Measurements from ENCODE around the gene CEPT1. TPM values are rescaled to one million over a fixed set of nuclear protein-coding genes. Genes with fewer than 3 reads are reported as not detected.
"Not testable (repeated sequence)": the region's sequence is repeated elsewhere in the genome, so short reads cannot be mapped to it uniquely, and the experiment has no call there.

CEPT1 gene
- total and polyA plus RNA-seq, 5 experiments from 2014 or later, result 18.0 to 59.9 (median 28.6) TPM

- Mint-ChIP-seq H3K9me3 (no peaks in the 10 kb centered on the region), H3K36me3 (peaks cover 0 to 5% (median 4%) of the 10 kb centered on the region in 3 donors), H3K27ac (peak overlapping the region; percentile 89 to 97 (median 96)), H3K27me3 (no peaks in the 10 kb centered on the region), H3K4me1 (peaks cover 38 to 89% (median 82%) of the 10 kb centered on the region in 4 donors), H3K4me3 (peak overlapping the region; percentile 83 to 100 (median 98))
- no peak for ATAC-seq
- POLR2A ChIA-PET, result interaction anchor here (1.3 to 20.0 kb wide), 3 partner anchors 15 to 272 kb away, joined by 4 to 1200 read pairs (median 221); partner anchors contain the start of gene CHI3L2
- DNase-seq, result no peak
These were observed 65.1 kb downstream of the CEPT1 start for GRCh38 chr1:111204983-111205713.

DNA sequence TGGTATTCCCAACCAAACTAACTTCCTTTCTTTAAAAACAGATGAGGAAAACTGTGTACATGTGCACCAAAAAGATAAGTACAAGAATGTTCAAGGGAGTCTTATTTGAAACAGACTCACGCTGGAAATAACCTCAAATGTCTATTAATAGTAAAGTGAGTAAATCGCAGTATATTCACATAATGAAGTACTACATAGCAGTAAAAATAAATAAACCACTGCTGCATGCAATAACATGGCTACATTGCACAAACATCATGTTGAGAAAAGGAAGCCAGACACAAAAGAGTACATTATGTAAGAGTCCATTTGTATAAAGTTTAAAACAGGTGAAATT, 65.7 kb downstream of the CEPT1 start:
- ATAC-seq, result no peak
- POLR2A ChIA-PET, result interaction anchor here (1.0 to 1.7 kb wide), 2 partner anchors 10 to 11 kb away, joined by 4 to 13 read pairs; no protein-coding TSS in a partner anchor
- Mint-ChIP-seq H3K9me3 (no peaks in the 10 kb centered on the region), H3K4me3 (peak overlapping the region in 9 of 10 donors; percentile 44 to 99 (median 96)), H3K4me1 (peaks cover 39 to 89% (median 84%) of the 10 kb centered on the region in 4 donors), H3K27ac (peak overlapping the region; percentile 89 to 97 (median 96)), H3K27me3 (no peaks in the 10 kb centered on the region), H3K36me3 (no peaks in the 10 kb centered on the region)
- no peak for DNase-seq

- Mint-ChIP-seq H3K4me1 (peaks cover 43 to 88% (median 83%) of the 10 kb centered on the region in 4 donors), H3K4me3 (no peak overlapping the region)
These were observed 68.9 kb downstream of the CEPT1 start for GRCh38 chr1:111208921-111209320.

DNA sequence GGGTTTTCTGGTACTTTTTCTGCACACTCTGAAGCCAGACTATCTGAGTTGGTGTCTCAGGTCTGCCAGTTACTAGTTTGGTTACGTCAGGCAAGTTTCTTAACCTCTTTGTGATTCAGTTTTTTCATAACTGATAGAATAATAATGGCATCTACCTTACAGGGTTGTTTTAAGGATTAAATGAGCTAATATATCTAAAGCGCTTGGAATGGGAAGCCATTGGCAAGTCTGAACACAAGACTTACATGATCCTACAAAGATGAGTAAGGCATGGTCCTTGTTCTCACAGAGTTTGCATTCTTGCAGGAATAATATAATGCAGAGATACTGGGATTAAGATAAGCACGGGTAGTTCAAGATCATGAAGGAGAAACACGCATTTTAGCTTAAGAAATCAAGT, 69.6 kb downstream of the CEPT1 start:
- Mint-ChIP-seq H3K27ac (peak overlapping the region in 6 of 10 donors; percentile 14 to 97 (median 44)), H3K4me3 (no peak overlapping the region), H3K4me1 (peaks cover 47 to 93% (median 89%) of the 10 kb centered on the region in 4 donors), H3K36me3 (no peaks in the 10 kb centered on the region), H3K9me3 (no peaks in the 10 kb centered on the region), H3K27me3 (no peaks in the 10 kb centered on the region)
- POLR2A ChIA-PET, result interaction anchor here (1.4 to 23.4 kb wide), 2 partner anchors 11 to 14 kb away, joined by 4 to 1200 read pairs; partner anchors contain the start of gene DENND2D
- DNase-seq (no peak), ATAC-seq (no peak)

More at GRCh38 chr1:111208921-111209320, 68.9 kb downstream of the CEPT1 start:
- Mint-ChIP-seq H3K36me3 (no peaks in the 10 kb centered on the region), H3K9me3 (no peaks in the 10 kb centered on the region), H3K27ac (peak overlapping the region in 8 of 10 donors; percentile 6 to 97 (median 24)), H3K27me3 (no peaks in the 10 kb centered on the region)
- DNase-seq (no peak), ATAC-seq (no peak)
- POLR2A ChIA-PET, result interaction anchor here (0.6 to 23.4 kb wide), 3 partner anchors 9 to 14 kb away, joined by 3 to 1200 read pairs (median 4); partner anchors contain the start of gene DENND2D

DNA sequence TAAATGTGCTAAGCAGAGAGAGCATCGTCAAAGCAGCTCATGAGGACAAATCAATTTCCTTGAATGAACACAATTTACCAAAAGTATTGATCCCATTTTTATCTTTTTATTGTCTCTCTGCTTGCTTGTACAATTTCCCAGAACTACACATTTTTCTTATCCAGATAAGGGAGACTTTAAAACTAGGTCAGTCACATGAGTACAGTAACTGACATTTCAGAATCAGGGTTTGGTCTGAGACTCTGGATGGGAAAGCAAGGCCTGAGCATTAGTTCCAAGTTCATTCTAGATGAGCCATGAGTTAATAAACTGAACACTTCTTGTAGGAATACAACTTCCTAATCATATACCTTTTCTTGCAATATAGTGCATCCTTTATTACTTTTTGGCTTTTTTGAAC, 71.9 kb downstream of the CEPT1 start:
- no peaks in the 10 kb centered on the region for H3K36me3 Mint-ChIP-seq
- peaks cover 50 to 94% (median 89%) of the 10 kb centered on the region in 4 donors for H3K4me1 Mint-ChIP-seq
- POLR2A ChIA-PET, result interaction anchor here (23.4 kb wide), 1 partner anchor 17 kb away, joined by 1200 read pairs; the partner anchor contains the start of gene DENND2D
- no peaks in the 10 kb centered on the region for H3K9me3 Mint-ChIP-seq
- ATAC-seq, result no peak
- H3K4me3 Mint-ChIP-seq, result no peak overlapping the region
- peak overlapping the region in 5 of 10 donors; percentile 13 to 99 (median 23) for H3K27ac Mint-ChIP-seq
- no peak for DNase-seq
- H3K27me3 Mint-ChIP-seq, result peaks cover 0 to 3% (median 0%) of the 10 kb centered on the region in 5 donors

DNA sequence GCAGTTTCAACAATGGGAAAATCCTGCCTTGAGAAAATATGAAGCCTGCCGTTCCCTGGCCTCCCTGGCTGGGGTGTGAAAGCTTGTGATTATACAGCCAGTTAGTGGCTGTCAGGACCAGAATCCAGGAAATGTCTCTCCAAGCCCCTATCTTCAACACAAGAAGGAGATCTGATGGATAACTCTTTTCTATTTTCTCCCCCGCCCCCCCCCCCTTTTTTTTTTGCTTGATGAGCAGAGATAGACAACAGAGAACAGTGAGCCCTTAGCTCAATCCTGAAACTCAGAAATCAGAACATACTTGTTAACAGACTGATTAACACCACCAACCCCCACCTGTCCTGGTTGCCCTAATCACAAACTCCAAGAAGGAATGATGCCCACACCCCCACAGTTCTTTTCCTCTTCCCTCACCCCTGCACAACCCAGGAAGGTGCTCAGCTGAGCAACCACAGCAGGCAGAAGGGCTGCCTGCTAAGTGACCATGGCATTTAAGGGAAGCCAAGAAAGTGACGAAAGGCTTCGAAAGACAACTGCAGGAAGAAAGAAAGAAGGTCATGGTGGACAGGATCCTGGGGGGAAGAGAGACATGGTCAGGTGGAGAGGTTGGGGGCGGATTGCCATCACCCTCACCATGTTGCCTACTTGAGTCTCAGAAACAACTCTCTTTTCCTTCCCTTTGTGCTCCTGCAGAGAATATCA, 72.8 kb downstream of the CEPT1 start:
- no peak for DNase-seq
- POLR2A ChIA-PET, result interaction anchor here (0.6 to 23.4 kb wide), 3 partner anchors 9 to 17 kb away, joined by 3 to 1200 read pairs (median 3); partner anchors contain the start of gene DENND2D
- peak overlapping the region in 9 of 10 donors; percentile 44 to 95 (median 81) for H3K4me3 Mint-ChIP-seq
- H3K27me3 Mint-ChIP-seq, result peaks cover 0 to 3% (median 0%) of the 10 kb centered on the region in 5 donors
- H3K27ac Mint-ChIP-seq, result peak overlapping the region; percentile 76 to 99 (median 96)
- peaks cover 0 to 3% (median 0%) of the 10 kb centered on the region in 9 donors for H3K9me3 Mint-ChIP-seq
- no peak for ATAC-seq
- H3K36me3 Mint-ChIP-seq, result no peaks in the 10 kb centered on the region
- H3K4me1 Mint-ChIP-seq, result peaks cover 54 to 94% (median 89%) of the 10 kb centered on the region in 4 donors

DNA sequence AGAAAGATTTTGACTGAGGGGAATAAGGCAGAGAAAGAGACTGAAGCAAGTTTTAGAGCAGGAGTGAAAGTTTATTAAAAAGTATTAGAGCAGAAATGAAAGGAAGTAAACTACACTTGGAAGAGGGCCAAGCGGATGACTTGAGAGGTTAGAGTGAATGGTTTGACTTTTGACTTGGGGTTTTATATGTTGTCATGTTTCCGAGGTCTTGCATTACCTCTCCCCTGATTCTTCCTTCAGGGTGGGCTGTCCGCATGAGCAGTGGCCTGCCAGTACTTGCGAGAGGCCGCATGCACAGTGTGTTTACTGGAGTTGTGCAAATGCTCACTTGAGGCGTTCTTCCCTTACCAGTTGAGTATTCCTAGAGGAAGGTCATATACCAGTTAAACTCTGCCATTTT, 73.4 kb downstream of the CEPT1 start:
- DNase-seq (peak in 1 of 10 donors; percentile 48), ATAC-seq (no peak)
- POLR2A ChIA-PET, result interaction anchor here (1.3 to 23.4 kb wide), 2 partner anchors 18 to 30 kb away, joined by 8 to 1200 read pairs; partner anchors contain the start of gene DENND2D
- Mint-ChIP-seq H3K36me3 (no peaks in the 10 kb centered on the region), H3K4me1 (peaks cover 55 to 94% (median 89%) of the 10 kb centered on the region in 4 donors), H3K27me3 (peaks cover 0 to 3% (median 0%) of the 10 kb centered on the region in 5 donors), H3K9me3 (peaks cover 0 to 9% (median 0%) of the 10 kb centered on the region in 9 donors), H3K27ac (peak overlapping the region; percentile 76 to 99 (median 96)), H3K4me3 (peak overlapping the region; percentile 44 to 95 (median 78))

GRCh38 chr1:111214074-111214801, 74.2 kb downstream of the CEPT1 start:
- DNase-seq (no peak), ATAC-seq (no peak)
- H3K27me3 Mint-ChIP-seq, result peaks cover 0 to 3% (median 0%) of the 10 kb centered on the region in 5 donors
- H3K36me3 Mint-ChIP-seq, result no peaks in the 10 kb centered on the region
- POLR2A ChIA-PET, result interaction anchor here (1.3 to 23.4 kb wide), 4 partner anchors 9 to 31 kb away, joined by 6 to 1200 read pairs (median 26); partner anchors contain the start of genes CHI3L2 and DENND2D
- H3K9me3 Mint-ChIP-seq, result peaks cover 0 to 10% (median 0%) of the 10 kb centered on the region in 9 donors
- H3K27ac Mint-ChIP-seq, result peak overlapping the region; percentile 87 to 99 (median 96)
- H3K4me1 Mint-ChIP-seq, result peaks cover 55 to 95% (median 89%) of the 10 kb centered on the region in 4 donors
- H3K4me3 Mint-ChIP-seq, result peak overlapping the region; percentile 44 to 95 (median 78)

DNA sequence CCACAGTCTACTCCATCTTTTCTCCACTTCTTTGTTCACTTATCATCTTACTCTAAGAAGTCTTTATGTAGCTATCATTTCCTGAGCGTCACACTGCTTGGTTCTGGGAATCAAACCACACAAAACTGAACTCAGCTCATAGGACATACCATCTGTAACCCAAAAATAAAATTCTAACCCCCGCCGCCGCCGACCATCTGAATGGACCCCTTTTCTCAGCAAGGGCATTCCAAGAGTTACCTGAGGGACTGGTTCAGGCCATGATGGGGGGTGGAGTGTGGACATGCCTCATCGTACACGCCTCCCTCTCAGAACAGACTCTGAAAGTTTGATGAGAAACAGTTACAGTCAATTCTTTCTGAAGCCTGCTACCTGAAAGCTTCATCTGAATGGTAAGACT, 74.9 kb downstream of the CEPT1 start:
- POLR2A ChIA-PET, result interaction anchor here (1.3 to 23.4 kb wide), 8 partner anchors 8 to 131 kb away, joined by 3 to 1200 read pairs (median 10); partner anchors contain the start of genes CEPT1, CHI3L2, DENND2D and DRAM2
- H3K9me3 Mint-ChIP-seq, result peaks cover 0 to 10% (median 0%) of the 10 kb centered on the region in 9 donors
- peak; percentile 21 to 50 for ATAC-seq

GRCh38 chr1:111215285-111215684, 75.3 kb downstream of the CEPT1 start:
- POLR2A ChIA-PET, result interaction anchor here (0.6 to 23.4 kb wide), 13 partner anchors 7 to 343 kb away, joined by 3 to 1200 read pairs (median 7); partner anchors contain the start of genes CEPT1, CHI3L2, DENND2D and DRAM2
- not testable (repeated sequence) for H3K36me3 Mint-ChIP-seq, DNase-seq, ATAC-seq, H3K27me3 Mint-ChIP-seq
- Mint-ChIP-seq H3K4me3 (peak overlapping the region; percentile 44 to 95 (median 78)), H3K9me3 (peaks cover 0 to 10% (median 0%) of the 10 kb centered on the region in 9 donors), H3K4me1 (peaks cover 57 to 96% (median 89%) of the 10 kb centered on the region in 4 donors), H3K27ac (peak overlapping the region; percentile 87 to 99 (median 96))

More for the DNA sequence above, 74.9 kb downstream of the CEPT1 start:
- H3K27me3 Mint-ChIP-seq, result peaks cover 0 to 3% (median 0%) of the 10 kb centered on the region in 5 donors
- H3K27ac Mint-ChIP-seq, result peak overlapping the region; percentile 87 to 99 (median 96)
- no peaks in the 10 kb centered on the region for H3K36me3 Mint-ChIP-seq
- H3K4me3 Mint-ChIP-seq, result peak overlapping the region; percentile 44 to 95 (median 78)
- H3K4me1 Mint-ChIP-seq, result peaks cover 55 to 96% (median 89%) of the 10 kb centered on the region in 4 donors
- DNase-seq, result peak in 7 of 10 donors; percentile 42 to 70 (median 50)

DNA sequence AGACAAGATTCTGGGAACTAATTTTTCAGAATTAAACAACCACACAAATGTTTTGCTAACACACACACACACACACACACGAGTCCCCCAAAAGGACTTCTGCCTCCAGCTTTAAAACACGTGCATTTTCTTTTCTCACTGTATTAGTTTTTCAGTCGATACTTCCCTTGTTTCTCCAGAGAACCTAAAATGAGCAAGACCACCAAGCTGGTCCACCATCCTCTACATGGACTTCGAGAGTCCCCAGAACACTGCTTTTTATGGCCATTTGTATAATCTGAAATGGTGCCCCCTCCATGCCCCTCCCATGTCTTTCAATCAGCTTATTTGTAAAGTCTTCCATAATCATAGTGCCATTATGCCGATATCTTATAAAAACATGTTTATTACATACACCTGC, 76.7 kb downstream of the CEPT1 start:
- Mint-ChIP-seq H3K27ac (peak overlapping the region; percentile 87 to 99 (median 96)), H3K4me1 (peaks cover 63 to 100% (median 97%) of the 10 kb centered on the region in 4 donors), H3K27me3 (peaks cover 0 to 3% (median 0%) of the 10 kb centered on the region in 5 donors), H3K4me3 (peak overlapping the region; percentile 44 to 95 (median 78)), H3K9me3 (peaks cover 0 to 10% (median 0%) of the 10 kb centered on the region in 9 donors), H3K36me3 (no peaks in the 10 kb centered on the region)
- ATAC-seq, result no peak
- DNase-seq, result no peak
- POLR2A ChIA-PET, result interaction anchor here (0.8 to 23.4 kb wide), 7 partner anchors 9 to 118 kb away, joined by 3 to 1200 read pairs (median 5); partner anchors contain the start of genes CEPT1, CHI3L2, DENND2D and DRAM2
